HG02970 (cell line): Measurements from ENCODE around the gene RBL2.
"Not testable (repeated sequence)": the region's sequence is repeated elsewhere in the genome, so short reads cannot be mapped to it uniquely, and the experiment has no call there.

Experiments
- ATAC-seq: cut with Tn5 transposase; IDR thresholded peaks from one replicate; pipeline ENCODE4 v1.9.1; 2021; ENCODE audit warnings: mild to moderate bottlenecking, moderate library complexity, moderate number of reproducible peaks; ENCODE audit not compliant: unreplicated experiment, low FRiP score

The RBL2 gene

GRCh38 chr16:53529513-53529912, 95.2 kb downstream of the RBL2 start:
- ATAC-seq = no peak

GRCh38 chr16:53530046-53530445, 95.8 kb downstream of the RBL2 start:
- no peak for ATAC-seq

GRCh38 chr16:53530741-53531140, 96.5 kb downstream of the RBL2 start:
- no peak for ATAC-seq

GRCh38 chr16:53534206-53534605, 99.9 kb downstream of the RBL2 start:
- ATAC-seq = no peak

- no peak for ATAC-seq
Observed at GRCh38 chr16:53537626-53538025, 103.4 kb downstream of the RBL2 start.

GRCh38 chr16:53539346-53539745, 105.1 kb downstream of the RBL2 start:
- ATAC-seq = not testable (repeated sequence)

GRCh38 chr16:53539759-53540718, 105.8 kb downstream of the RBL2 start:
- not testable (repeated sequence) for ATAC-seq
